Endothelial cell of umbilical vein (primary cell): ENCODE data around the gene SLC23A3. TPM values are rescaled to one million over a fixed set of nuclear protein-coding genes. Genes with fewer than 3 reads are reported as not detected.

Experiments
- BruUV-seq: library from RNA; stranded (reverse); fragments of 400-500 nt; replicated peaks from 2 replicates; lab custom pipeline; 2021; lab: Mats Ljungman, UMichigan
- CTCF ChIA-PET: fragments of 300-600, 350-600 bp; sonication (Branson Sonifier 250); formaldehyde crosslinking; loops from one replicate; lab custom pipeline; 2021; ENCODE audit warnings: antibody characterized with exemption, inconsistent platforms; lab: Charles Lee
- POLR2A ChIA-PET: fragments of 300-600, 350-600 bp; sonication (Branson Sonifier 250); formaldehyde crosslinking; loops from one replicate; lab custom pipeline; 2021; ENCODE audit warnings: antibody characterized with exemption, inconsistent platforms; lab: Charles Lee
- DNase-seq: peaks from one replicate; pipeline ENCODE4 v3.0.0-alpha.2; 2011; ENCODE audit warnings: low read depth, low spot score
- FAIRE-seq: peaks from 2 replicates; lab custom pipeline; 2011; peaks lifted over from hg19 to GRCh38; lab: Jason Lieb, UNC
- H2AFZ ChIP-seq: 2 replicates; pipeline ENCODE4 v1.6.0; 2012; ENCODE audit warnings: low read depth, low read length, control low read depth, inconsistent platforms
- H3K27ac ChIP-seq: 2 replicates; pipeline ENCODE4 v1.5.1; 2011; ENCODE audit warnings: low read depth, mild to moderate bottlenecking, control low read depth, low read length, moderate library complexity; ENCODE audit not compliant: insufficient read depth
- H3K27me3 ChIP-seq, 2 experiments: 2 replicates each; pipeline versions ENCODE4 v1.6.0 to v1.6.1; 2011; ENCODE audit warnings: low read length in 2 of 2, mixed read lengths in 1 of 2; ENCODE audit not compliant: control insufficient read depth in 2 of 2, insufficient read depth in 2 of 2
- H3K36me3 ChIP-seq, 2 experiments: 2 replicates in 1 of 2; 3 replicates in 1 of 2; pipeline ENCODE4 v1.5.1; 2011; ENCODE audit warnings: low read length in 2 of 2, mild to moderate bottlenecking in 1 of 2, moderate library complexity in 1 of 2; ENCODE audit not compliant: control insufficient read depth in 2 of 2, insufficient read depth in 2 of 2; ENCODE audit errors: extremely low read depth in 1 of 2
- H3K4me1 ChIP-seq: 3 replicates; pipeline ENCODE4 v1.5.1; 2011; ENCODE audit warnings: mild to moderate bottlenecking, low read length; ENCODE audit not compliant: control insufficient read depth, insufficient read depth; ENCODE audit errors: extremely low read depth
- H3K4me2 ChIP-seq: 2 replicates; pipeline ENCODE4 v1.6.1; 2011; ENCODE audit warnings: low read length, control low read depth, mixed read lengths; ENCODE audit not compliant: insufficient read depth
- H3K4me3 ChIP-seq, 3 experiments: fragments of 200-600 bp in 1 of 3; sonication (generic), shearing (Covaris generic) in 1 of 3; replicated peaks in 1 of 3; 2 replicates each; pipeline ENCODE4 v1.5.1; 2011 to 2016; ENCODE audit warnings: control low read depth in 3 of 3, low read length in 3 of 3, mild to moderate bottlenecking in 2 of 3, inconsistent platforms in 1 of 3, low read depth in 1 of 3, moderate library complexity in 1 of 3; ENCODE audit not compliant: insufficient read depth in 1 of 3
- H3K79me2 ChIP-seq: 2 replicates; pipeline ENCODE4 v1.6.0; 2012; ENCODE audit warnings: low read length, inconsistent platforms; ENCODE audit not compliant: control insufficient read depth, insufficient read depth
- H3K9ac ChIP-seq: replicated peaks from 2 replicates; pipeline ENCODE3; 2011; ENCODE audit warnings: low read length, control low read depth; ENCODE audit not compliant: insufficient read depth; ENCODE audit errors: extremely low read depth
- H3K9me1 ChIP-seq: replicated peaks from 3 replicates; pipeline ENCODE4 v1.6.0; 2011; ENCODE audit warnings: mild to moderate bottlenecking, low read length; ENCODE audit not compliant: control insufficient read depth, insufficient read depth; ENCODE audit errors: extremely low read depth
- H3K9me3 ChIP-seq: replicated peaks from 2 replicates; pipeline ENCODE4 v1.5.1; 2012; ENCODE audit warnings: low read length, inconsistent platforms; ENCODE audit not compliant: control insufficient read depth, insufficient read depth
- H4K20me1 ChIP-seq: replicated peaks from 2 replicates; pipeline ENCODE3; 2011; ENCODE audit warnings: mild to moderate bottlenecking, low read length; ENCODE audit not compliant: control insufficient read depth, insufficient read depth; ENCODE audit errors: extremely low read depth
- CTCF ChIP-seq, 2 donors: IDR thresholded peaks; 1 replicate in 1 of 2; 2 replicates in 1 of 2; pipeline ENCODE4 v1.5.1; 2011; ENCODE audit warnings: low read length in 2 of 2, mild to moderate bottlenecking in 2 of 2, moderate library complexity in 2 of 2, control low read depth in 1 of 2, inconsistent platforms in 1 of 2, low read depth in 1 of 2; ENCODE audit not compliant: insufficient read depth in 1 of 2; ENCODE audit errors: extremely low read depth in 1 of 2
- EZH2 ChIP-seq: IDR thresholded peaks from 2 replicates; pipeline ENCODE4 v1.6.1; 2012; ENCODE audit warnings: borderline replicate concordance, low read depth, mild to moderate bottlenecking, moderate library complexity, low read length, inconsistent platforms; ENCODE audit not compliant: severe bottlenecking
- FOS ChIP-seq: IDR thresholded peaks from 2 replicates; pipeline ENCODE4 v1.6.1; 2011; ENCODE audit warnings: mild to moderate bottlenecking, low read length, moderate library complexity, borderline replicate concordance; ENCODE audit not compliant: insufficient read depth
- GATA2 ChIP-seq: IDR thresholded peaks from 2 replicates; pipeline ENCODE4 v1.7.0; 2011; ENCODE audit warnings: low read depth, mild to moderate bottlenecking, moderate library complexity, mixed read lengths, low read length; ENCODE audit not compliant: insufficient read length, insufficient read depth
- JUN ChIP-seq: IDR thresholded peaks from 2 replicates; pipeline ENCODE4 v1.6.1; 2011; ENCODE audit warnings: borderline replicate concordance, low read depth; ENCODE audit not compliant: insufficient read length, insufficient read depth
- MAX ChIP-seq: IDR thresholded peaks from 2 replicates; pipeline ENCODE4 v1.6.1; 2011; ENCODE audit not compliant: insufficient read depth, insufficient read length
- MYC ChIP-seq: IDR thresholded peaks from one replicate; pipeline ENCODE4 v1.6.1; 2011; ENCODE audit warnings: mild to moderate bottlenecking, low read depth, low read length
- POLR2A ChIP-seq: IDR thresholded peaks from 2 replicates; pipeline ENCODE4 v1.6.1; 2012; ENCODE audit warnings: low read depth, mild to moderate bottlenecking, control low read depth, low read length
- POLR2AphosphoS5 ChIP-seq: IDR thresholded peaks from 2 replicates; pipeline ENCODE4 v1.6.1; 2012; ENCODE audit warnings: low read depth, mild to moderate bottlenecking, control low read depth, low read length, moderate library complexity; ENCODE audit not compliant: insufficient read depth
- dilution Hi-C: fragments of 300-500 bp; cut with MboI; formaldehyde crosslinking; loops from one replicate; pipeline ENCODE4 v1.15.0; 2019; ENCODE audit warnings: low sequenced_read_pairs; ENCODE audit not compliant: extremely low pct_ligation_motif_present
- intact Hi-C: fragments of 100-400 bp; cut with micrococcal nuclease; formaldehyde crosslinking; loops from one replicate; pipeline ENCODE4 v1.10.0; 2022
- polyA plus RNA-seq, 4 experiments: library from polyadenylated mRNA; depleted of rRNA in 3 of 4; stranded (reverse) in 3 of 4; unstranded in 1 of 4; fragments of >200 nt; gene quantifications; 2 replicates each; pipeline versions ENCODE4 v1.2.1 to v1.2.3, GENCODE V29; 2011 to 2012; ENCODE audit warnings: missing spikeins in 1 of 4
- total RNA-seq: library from RNA; stranded (reverse); gene quantifications from 2 replicates; pipeline ENCODE4 v1.2.3, GENCODE V29; 2021

SLC23A3 gene
- total and polyA plus RNA-seq, 2 donors (not counting 3 experiments of a cell fraction or from before 2014, with no cell fraction given) = 2.7 to 7.1 TPM

- H3K9ac ChIP-seq = no peak overlapping the region
- H3K27me3 ChIP-seq = no peaks in the 10 kb centered on the region
- BruUV-seq = no TSS peak
- DNase-seq = no peak
- no peaks in the 10 kb centered on the region for H4K20me1 ChIP-seq
- no peak overlapping the region for H3K4me3 ChIP-seq
- H3K36me3 ChIP-seq = peaks cover 3 to 13% of the 10 kb centered on the region in 2 experiments
- intact Hi-C loops = no loop called here
- no peaks in the 10 kb centered on the region for H3K9me3 ChIP-seq
- FAIRE-seq = no peak
- dilution Hi-C loops = no loop called here
- H3K9me1 ChIP-seq = no peaks in the 10 kb centered on the region
- TF ChIP-seq MAX (no peak), JUN (no peak), POLR2A (no peak), CTCF (IDR thresholded peaks at IDR 0.05; ENCODE audit: extremely low read depth in 1 of 2, insufficient read depth in 1 of 2, low read depth in 1 of 2, low read length in 2 of 2) (no peak), EZH2 (no peak), GATA2 (no peak), POLR2AphosphoS5 (no peak), FOS (no peak), MYC (no peak)
- no peak overlapping the region for H3K27ac ChIP-seq
- H3K4me1 ChIP-seq = peaks cover 18% of the 10 kb centered on the region
- no peak overlapping the region for H2AFZ ChIP-seq
- ChIA-PET POLR2A (no interaction called here), CTCF (interaction anchor here (1.1 kb wide), 1 partner anchor 14 kb away, joined by 3 read pairs; no protein-coding TSS in a partner anchor)
- H3K4me2 ChIP-seq = no peak overlapping the region
- H3K79me2 ChIP-seq = no peaks in the 10 kb centered on the region
Measured at GRCh38 chr2:219210196-219210885, 40.5 kb upstream of the SLC23A3 start.
